GM21825 (cell line): ENCODE measurements around the gene CCL19.

Experiments used
- ATAC-seq: cut with Tn5 transposase; IDR thresholded peaks from one replicate; pipeline ENCODE4 v1.9.1; 2021; ENCODE audit warnings: mild to moderate bottlenecking, moderate library complexity; ENCODE audit not compliant: unreplicated experiment

The CCL19 gene

DNA sequence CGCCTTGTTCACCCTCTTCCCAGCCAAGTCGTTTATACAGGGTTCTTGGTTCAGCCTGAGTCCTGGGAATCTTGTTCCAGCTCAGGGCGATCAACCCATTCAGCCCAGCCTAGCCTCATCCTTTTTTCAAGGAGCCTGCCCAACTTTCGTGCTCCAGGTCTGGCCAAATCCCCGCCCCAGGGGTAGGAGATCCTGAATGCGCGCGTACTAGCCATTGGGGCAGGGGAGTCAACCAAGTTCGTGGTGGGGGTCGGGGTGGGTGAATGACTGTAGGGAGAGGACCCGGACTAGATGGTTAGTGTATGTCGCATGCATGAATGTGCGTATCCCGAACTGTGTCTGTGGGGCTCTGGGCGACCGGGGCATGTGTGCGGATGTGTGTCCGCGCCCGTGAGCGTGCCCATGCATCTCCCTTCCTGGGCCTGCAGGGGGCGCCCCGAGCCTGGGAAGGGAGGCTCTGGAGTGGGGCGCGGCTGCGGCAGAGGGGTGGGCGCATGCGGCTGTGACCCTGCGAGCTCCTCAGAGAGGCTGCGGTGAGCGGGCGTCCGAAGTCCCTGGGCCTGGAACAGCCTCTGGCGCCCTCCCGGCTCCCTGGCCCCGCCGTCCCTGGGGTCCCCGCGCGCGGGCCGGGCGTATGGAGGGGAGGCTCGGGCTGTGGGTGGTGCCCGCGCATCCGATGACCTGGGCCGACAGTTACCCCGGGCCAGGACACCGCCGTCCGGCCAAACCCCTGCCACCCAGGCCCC lies 10.1 kb upstream of the CCL19 start:
- peak; percentile 74 for ATAC-seq

- no peak for ATAC-seq
These were observed 3.7 kb upstream of the CCL19 start for GRCh38 chr9:34694811-34695210.

DNA sequence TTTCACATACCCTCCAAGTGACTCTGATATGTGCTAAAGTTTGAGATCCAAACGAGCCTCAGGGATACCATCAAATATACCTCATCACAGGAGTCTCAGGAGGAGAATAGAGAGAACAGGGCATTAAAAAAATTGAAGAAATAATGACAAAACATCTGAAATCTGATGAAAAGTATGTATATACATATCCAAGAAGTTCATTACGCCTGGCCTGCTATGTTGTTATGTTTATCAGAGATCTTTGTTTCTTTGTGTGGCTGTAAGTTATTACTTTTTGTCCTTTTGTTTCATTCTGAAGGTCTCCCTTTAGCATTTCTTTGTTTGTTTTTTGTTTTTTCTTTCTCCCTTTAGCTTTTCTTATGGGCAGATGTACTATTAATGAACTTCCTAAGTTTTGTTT lies 2.5 kb upstream of the CCL19 start:
- no peak for ATAC-seq

GRCh38 chr9:34691936-34692315 lies 850 bp upstream of the CCL19 start:
- ATAC-seq, result no peak

DNA sequence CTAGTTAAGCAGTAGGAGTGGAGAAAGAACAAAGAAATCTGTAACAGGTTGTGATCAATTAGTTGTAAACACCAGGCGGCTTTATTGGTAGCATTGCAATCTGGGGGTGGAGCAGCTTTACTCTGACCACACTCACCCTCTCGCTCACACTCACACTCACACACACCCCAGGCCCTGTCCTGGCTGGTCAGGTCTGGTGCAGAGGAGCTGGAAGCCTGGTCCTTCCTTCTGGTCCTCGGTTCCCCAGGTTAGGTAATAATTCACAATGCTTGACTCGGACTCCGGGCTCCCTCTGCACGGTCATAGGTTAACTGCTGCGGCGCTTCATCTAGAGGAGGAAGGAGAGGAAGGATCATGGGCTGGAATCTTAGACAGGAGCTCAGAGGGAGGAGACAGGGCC lies 1.6 kb downstream of the CCL19 start:
- no peak for ATAC-seq

DNA sequence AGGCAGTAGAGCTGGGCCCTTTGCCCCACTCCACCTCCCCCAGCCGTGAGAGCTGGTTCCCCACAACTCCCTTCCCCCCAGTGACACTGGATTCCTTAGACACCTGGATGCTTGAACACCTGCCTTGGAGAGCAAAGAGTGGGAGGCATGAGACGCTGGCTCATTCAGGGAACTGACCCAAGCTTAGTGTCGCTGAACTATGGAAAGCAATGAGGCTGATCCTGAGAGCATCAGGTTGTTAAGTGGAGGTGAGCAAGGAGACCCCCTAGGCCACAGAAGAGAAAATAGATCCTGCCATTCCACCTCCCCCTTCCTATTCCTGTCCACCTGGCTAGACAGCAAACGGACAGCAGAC lies 2.0 kb downstream of the CCL19 start:
- no peak for ATAC-seq

DNA sequence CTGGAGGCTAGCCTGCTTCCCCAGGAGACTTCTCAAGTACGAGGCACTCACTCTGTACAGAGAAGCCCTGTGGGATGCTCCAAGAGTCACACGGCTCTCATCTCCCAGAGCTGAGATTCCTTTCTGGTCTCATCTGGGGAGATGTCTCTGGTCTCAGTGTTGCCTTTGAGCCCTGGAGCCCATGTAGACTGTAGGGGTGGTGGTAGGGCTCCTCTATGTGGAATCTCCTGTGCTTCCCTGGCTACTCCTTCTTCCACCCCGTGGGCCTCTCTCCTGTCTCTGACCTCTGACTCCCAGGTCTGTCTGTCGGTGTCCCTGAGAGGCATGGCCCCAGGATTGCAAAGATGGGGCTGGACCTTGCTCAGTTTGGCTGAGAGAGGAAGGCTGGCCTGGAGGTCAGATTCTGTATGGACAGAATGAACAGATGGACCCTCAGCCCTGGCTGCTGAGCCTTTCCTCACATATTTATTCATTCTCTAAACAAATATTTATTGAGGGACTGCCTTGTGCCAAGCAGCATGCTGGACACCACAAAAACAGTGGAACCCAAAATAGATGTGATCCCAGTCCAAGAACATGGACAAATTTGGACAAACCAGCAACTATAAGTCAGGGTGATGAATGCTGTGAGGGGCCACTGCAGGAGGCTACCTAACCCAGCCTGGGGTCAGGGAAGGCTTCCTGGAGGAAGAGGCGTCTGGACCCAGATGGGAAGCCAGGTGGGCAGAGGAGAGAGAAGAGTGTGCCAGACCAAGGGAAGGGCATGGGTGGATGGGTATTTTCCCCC lies 2.6 kb downstream of the CCL19 start:
- ATAC-seq, result no peak

DNA sequence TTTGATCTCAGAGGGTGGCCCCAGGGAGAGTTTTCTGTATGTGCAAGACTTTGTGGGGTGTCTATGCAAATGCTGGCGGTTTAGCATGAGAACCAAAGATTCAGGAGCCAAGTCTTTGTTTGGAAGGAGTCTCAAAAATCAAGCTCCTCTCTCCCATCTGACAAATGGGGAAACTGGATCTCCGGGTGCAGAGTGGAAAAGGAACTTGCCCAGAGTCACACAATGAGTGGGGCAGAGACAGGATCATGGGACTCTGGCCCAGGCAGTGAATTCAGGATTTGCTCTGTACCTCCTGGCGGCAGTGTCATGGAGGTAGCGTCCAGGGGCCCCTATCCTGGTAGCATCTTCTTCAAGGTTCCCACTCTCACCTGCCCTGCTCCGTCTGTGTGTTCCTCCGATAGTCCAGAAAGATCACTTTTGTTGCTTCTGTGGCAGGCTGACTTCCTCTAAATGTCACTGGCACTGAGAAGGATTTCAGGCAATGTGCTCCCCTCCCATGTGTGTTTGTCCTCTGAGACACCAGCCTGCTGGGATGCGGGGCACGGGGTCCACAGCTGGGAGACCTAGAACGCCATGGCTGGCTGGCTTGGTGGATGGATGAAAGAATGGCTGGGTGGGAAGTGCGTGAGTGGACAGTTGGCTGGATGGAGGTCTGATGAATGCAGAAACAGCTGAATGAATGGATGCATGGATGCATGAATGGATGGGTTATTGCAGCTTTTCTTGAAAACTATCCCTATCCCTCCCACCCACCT lies 3.6 kb downstream of the CCL19 start:
- ATAC-seq, result no peak

DNA sequence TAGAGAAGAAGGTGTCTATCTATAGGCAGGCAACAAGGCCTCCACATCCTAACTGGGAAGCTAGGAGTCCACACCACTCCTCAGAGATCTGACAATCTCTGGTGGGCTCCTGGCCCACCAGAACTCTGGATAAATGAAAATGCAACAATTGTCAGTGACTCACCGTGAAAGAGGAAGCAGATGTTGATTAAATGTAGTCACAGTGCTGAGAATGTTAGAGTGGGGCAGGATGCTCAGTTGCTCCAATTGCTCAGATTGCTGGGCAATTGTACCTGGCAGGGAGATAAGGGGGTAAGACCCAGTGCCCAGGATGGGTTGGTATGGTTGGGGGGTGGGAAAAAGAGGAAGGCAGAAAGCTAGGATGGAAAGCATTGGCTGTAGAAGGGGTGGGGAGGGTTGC lies 4.3 kb downstream of the CCL19 start:
- ATAC-seq, result no peak

DNA sequence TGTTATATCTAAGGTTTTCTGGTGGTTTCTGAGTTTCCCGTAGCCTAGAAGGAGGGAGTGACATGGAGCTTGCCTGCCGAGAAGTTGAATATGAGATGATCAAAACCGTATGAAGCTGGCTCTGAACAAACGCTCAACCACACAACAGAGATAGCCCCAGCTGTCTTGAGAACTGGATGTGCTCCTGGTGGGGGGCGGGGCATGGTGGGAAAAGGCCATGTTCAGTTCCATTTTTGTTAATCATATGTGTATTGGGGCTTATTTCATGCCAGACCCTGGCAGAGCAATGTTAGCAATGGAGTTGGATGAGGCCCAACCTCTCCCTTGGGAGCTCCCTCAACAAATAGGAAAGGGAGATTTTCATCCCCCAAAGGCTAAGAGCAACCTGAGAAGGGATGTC lies 4.8 kb downstream of the CCL19 start:
- no peak for ATAC-seq

- ATAC-seq, result no peak
These were observed 5.5 kb downstream of the CCL19 start for GRCh38 chr9:34685591-34685990.

GRCh38 chr9:34684816-34685215 lies 6.3 kb downstream of the CCL19 start:
- no peak for ATAC-seq

DNA sequence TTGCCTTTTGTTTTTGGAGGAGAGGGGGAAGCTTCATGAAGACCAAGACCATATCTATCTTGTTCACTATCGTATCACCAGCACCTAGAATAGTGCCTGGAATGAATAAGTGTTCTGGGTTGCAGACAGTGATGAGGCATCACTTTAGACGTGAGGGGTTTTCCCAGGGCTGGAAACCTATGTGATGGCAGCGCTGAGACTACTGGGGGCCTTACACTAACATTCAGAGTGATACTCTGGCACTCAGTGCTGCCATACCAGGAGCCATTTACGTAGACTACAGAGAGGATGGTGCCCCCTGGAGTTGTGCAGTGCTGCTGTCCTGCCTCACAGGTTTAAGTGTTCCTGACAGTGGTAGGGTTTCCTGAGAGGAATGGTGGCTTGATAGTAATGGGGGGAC lies 6.9 kb downstream of the CCL19 start:
- no peak for ATAC-seq

DNA sequence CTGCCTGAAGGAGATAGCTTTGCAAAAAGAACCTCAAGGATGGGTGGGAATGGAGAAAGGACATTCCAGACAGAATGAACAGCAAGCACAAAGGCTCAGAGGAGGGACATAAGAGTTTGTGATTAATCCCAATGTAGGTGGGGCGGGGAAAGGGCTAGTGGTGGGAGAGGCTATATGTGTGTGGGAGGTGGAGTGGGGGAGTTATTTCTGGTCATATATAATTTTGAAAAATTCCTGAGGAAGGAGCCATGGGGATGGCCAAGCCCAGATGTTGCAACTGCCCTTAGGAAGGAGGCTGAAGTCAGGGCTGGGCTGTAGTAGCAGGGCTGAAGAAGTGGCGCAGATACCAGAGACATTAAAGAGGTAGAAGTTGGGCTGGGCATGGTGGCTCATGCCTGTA lies 15.2 kb downstream of the CCL19 start:
- no peak for ATAC-seq

GRCh38 chr9:34675048-34675714 lies 15.9 kb downstream of the CCL19 start:
- no peak for ATAC-seq

DNA sequence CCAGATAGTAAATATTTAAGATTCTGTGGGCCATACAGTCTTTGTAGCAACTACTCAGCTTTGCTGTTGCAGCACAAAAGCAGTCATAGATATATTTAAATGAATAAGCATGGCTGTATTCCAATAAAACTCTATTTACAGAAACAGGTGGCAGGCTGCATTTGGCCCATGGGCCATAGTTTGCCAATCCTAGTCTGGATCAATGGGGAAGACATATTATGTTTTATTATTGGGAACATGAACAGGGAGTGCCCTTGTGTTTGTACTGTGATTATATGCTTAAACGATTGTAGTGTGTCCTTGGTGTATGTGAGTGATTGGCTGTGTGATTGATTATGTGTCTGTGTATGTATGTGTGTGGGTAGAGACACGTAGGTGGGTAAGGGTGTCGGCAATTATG lies 16.6 kb downstream of the CCL19 start:
- no peak for ATAC-seq

DNA sequence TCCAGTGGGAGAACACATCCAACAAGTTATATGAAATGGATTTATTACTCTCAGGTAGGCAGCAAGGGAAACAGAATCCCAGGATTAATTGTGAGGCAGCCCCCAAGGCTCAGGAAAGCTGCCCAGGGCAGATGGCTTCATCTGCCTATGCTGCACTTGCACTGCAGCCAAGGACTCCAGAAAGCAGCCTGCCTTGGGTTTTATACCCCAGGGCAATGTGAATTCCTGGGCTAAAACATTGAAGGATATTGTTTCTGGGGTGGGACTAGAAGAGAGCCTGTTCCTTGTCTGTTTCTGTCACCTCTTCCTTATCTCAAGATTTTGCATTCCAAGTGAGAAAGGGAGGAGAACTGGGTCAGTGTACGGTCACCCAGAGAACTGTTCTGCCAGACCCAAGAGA lies 19.8 kb downstream of the CCL19 start:
- ATAC-seq, result no peak

- ATAC-seq, result no peak
These were observed 21.1 kb downstream of the CCL19 start for GRCh38 chr9:34669809-34670562.

- peak; percentile 68 for ATAC-seq
These were observed 25.5 kb downstream of the CCL19 start for GRCh38 chr9:34665381-34666250.

GRCh38 chr9:34665067-34665380 lies 26.1 kb downstream of the CCL19 start:
- ATAC-seq, result peak; percentile 21
